Femur (tissue), 1 donor: ENCODE data around the gene LRR1.
"Not testable (repeated sequence)": the region's sequence is repeated elsewhere in the genome, so short reads cannot be mapped to it uniquely, and the experiment has no call there.

Experiments
- DNase-seq: peaks from one replicate; pipeline ENCODE4 v3.0.0-alpha.2; 2017

LRR1 gene, protein sequence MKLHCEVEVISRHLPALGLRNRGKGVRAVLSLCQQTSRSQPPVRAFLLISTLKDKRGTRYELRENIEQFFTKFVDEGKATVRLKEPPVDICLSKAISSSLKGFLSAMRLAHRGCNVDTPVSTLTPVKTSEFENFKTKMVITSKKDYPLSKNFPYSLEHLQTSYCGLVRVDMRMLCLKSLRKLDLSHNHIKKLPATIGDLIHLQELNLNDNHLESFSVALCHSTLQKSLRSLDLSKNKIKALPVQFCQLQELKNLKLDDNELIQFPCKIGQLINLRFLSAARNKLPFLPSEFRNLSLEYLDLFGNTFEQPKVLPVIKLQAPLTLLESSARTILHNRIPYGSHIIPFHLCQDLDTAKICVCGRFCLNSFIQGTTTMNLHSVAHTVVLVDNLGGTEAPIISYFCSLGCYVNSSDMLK

DNA sequence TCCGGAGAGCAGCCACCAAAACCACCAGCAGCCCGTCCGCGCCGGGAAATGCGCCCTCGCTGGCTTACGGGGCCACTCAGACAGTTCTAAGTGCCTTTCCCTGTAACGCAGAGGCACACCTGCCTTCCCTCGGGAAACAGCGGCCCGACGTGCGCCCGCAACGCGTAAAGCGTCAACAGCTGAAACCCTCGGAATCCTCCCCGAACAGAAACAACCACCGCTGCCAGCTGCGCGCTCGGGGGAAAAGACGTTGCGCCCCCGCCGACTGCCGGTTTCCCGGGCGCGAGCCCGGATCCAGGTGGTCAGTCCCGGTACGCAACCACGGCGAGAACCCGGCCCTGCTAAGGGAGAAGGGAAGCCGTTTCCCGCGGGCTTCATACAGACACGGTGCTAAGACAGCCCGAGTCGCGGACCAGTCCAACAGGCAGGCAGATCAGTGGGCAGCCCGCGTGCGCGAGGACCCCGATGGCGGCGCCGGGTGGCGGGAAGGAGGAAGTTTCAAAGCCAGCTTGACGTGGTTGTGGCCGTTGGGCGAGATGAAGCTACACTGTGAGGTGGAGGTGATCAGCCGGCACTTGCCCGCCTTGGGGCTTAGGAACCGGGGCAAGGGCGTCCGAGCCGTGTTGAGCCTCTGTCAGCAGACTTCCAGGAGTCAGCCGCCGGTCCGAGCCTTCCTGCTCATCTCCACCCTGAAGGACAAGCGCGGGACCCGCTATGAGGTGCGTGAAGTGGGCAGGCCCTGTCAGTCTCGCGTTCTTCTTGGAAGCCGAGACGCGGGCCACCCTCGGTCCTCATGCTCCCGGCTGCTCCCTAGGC, at the start of gene LRR1:
TSS of gene LRR1 (plus strand) at position 456 of the 816 bp plus-strand sequence. CDS start at position 537, 81 bp downstream.
- peak; percentile 93 for DNase-seq

DNA sequence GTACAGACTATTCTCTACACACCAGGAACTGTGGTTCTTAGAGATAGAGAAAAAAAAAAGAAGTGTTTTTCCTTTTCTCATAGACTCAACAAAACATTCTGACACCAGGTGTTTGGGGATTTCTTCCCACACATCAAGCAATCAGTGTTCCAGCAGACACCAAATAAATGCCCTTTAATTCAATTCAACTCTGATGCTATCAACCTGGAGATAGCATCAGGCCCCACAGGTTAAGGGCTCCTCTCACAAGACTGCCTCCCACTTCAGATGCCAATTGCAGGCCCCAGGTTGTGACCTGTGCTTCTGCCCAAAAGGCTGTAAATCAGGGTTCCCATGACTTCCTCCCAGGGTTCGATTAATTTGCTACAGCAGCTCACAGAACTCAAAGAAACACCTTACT, 49.3 kb upstream of the LRR1 start:
- no peak for DNase-seq

DNA sequence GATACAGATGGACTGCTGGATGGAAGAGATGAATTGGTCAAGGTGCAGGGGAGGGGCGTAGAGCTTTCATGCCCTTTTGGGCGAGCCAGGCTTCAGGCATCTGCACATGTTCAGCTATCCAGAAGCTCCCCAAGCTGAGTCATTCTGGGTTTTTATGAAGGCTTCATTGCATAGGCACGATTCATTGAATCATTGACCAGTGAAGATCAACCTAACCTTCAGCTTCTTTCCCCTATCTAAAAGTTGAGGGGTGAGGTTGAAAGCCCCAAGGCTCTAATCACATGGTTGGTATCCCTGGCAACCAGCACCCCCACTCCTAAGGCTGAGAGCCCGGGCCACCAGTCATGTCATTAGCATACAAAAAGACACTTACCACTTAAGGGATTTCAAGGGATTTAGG, 48.9 kb upstream of the LRR1 start:
- DNase-seq, result no peak

DNA sequence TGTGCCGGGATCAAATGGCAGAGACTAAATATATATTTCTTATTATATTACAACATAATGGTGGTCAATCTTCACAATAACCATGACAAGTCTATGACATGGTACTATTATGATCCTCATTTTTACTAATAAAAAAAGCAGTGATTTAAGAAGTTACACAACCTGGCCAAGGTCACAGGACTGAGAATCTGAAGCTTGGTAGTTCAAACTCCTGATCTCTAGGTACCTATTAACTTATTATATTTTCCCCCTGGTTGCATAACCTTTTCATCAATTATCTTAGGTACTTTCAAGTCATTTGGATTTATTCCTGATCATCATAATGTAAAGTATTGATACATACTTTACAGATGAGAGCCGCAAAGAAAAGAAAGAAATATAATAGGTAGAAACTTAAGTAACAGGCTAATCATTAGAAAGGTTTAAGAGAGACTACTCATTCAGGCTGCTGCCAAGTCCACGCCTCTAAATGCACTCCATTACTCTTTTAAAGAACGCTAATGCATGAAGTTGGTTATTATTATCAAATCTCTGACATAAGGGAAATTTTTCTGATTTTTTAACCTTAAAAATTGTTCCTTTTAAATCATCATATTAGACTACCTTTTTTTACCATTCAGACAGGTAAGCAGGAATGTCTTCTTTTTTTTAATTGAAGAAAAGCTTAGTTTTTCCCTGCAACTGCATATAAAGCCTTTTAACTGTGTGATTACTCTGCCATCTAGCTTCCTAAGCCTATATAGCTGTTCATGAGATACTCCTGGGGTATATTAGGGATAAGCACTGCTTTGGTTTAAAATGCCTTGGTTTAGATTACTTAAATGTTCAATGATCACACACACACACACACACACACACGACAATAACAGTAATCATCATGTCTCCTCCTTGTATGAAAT, 48.2 kb upstream of the LRR1 start:
- DNase-seq, result no peak

DNA sequence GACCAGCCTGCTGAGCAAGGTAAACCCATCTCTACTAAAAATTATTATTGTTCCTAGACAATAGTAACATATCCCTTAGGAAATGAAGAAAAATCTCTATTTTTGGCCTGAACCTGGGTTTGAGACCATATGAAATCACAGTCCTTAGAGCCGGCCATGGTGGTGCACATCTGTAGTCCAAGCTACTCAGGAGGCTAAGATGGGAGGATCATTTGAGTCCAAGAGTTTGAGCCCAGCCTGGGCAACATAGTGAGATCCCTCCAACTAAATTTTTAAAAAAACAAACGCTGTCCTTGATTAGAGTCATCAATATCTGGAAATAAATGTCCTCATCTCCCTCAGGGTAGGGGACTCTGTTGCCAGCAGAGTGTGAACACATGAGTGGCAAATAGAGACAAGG, 47.2 kb upstream of the LRR1 start:
- no peak for DNase-seq

DNA sequence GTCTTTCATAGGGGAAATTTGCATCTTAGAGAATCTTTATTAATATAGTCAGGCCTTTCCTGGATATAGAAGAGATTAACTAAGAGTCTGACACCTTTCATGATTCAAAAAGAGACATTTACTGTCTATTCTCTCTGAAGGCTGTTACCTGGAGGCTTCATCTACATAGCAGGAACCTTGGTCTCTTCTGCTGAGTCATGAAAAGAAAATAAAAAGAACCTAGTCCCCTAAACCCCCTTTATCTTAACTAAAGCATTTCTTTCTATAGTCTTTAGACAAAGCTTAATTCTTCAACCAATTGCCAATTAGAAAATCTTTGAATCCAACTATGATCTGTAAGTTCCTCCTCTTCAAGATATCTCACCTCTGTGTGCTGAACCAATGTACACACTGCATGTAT, 45.6 kb upstream of the LRR1 start:
- DNase-seq, result no peak

DNA sequence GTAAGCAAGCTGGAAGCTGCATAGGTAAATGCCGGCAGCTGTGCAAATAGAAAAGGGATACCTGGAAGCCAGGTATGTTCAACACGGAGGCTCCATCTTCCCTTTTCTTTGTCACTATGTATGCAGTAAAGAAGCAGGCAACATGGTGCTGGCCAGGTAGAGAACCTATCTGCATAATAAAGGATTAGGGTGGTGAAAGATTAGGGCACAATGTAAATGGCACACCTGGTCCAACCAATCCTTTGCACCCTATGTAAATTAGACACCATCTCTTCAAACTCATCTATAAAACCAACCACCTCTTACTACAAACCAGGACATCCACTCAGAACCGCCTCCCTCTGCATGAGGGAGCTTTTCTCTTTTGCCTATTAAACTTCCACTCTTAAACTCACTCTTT, 44.8 kb upstream of the LRR1 start:
- no peak for DNase-seq

DNA sequence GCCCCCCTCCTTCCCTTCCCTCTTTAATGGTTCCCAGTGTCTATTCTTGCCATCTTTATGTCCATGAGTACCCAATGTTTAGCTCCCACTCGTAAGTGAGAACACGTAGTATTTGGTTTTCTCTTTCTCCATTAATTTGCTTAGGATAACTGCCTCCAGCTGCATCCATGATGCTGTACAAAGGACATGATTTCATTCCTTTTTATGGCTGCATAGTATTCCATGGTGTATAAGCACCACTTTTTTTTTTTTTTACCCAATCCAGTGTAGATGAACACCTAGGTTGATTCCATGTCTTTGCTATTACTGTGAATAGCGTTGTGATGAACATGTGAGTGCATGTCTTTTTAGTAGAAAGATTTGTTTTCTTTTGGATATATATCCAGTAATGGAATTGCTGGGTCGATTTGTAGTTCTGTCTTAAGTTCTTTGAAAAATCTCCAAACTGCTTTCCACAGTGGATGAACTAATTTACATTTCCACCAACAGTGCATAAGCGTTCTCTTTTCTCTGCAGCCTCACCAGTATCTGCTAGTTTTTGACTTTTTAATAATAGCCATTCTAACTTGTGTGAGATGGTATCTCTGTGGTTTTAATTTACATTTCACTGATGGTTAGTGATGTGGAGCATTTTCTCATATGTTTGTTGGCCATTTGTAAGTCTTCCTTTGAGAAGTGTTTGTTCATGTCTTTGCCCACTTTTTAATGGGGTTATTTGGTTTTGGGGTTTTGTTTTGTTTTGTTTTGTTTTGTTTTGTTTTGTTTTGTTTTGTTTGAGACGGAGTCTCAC, 38.6 kb upstream of the LRR1 start:
- no peak for DNase-seq

DNA sequence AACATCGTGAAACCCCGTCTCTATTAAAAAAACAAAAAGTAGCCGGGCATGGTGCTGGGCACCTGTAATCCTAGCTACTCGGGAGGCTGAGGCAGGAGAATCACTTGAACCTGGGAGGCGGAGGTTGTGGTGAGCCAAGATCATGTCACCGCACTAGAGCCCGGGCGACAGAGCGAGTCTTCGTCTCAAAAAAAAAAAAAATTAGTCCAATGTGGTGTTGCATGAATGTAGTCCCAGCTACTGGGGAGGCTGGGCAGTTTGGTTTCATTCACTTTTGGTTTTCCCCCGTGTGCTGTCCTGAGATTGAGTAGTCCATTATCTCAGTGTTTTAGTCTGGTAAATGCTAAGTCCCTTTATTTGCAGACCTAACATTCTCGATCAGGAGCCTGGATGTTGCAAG, 32.0 kb upstream of the LRR1 start:
- no peak for DNase-seq

DNA sequence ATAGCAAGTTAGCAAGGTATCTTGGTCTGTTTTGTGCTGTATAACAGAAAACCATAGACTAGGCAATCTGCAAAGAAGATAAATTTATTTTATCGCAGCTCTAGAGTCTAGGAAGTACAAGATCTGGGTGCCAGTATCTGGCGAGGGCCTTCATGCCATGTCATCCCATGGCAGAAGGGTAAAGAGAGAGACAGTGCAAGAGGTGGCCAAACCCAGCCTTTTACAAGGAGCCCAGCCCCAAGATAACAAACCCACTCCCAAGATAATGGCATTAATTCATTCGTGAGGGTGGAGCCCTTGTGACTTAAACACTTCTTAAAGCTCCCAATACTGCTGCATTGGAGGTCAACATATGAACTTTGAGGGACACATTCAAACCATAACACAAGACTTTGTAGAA, 29.5 kb upstream of the LRR1 start:
- DNase-seq, result no peak

DNA sequence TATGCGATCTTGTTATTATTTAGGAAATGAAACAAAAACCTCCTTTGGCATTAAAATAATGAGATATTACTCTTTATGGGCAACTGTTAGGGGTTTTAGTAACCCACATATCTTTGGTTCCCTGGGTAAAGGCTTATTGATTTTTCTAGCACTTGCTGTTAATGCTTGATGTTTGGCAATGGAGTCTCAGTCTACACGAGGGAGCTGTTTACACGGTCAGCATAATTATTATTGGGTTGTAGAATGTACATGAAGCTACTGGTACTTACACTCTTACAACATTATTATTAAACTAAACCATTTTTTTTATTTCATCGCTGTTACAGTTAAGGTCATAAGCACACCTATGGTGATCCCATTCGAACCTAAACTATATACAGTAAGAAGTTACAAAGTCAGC, 24.7 kb upstream of the LRR1 start:
- no peak for DNase-seq

DNA sequence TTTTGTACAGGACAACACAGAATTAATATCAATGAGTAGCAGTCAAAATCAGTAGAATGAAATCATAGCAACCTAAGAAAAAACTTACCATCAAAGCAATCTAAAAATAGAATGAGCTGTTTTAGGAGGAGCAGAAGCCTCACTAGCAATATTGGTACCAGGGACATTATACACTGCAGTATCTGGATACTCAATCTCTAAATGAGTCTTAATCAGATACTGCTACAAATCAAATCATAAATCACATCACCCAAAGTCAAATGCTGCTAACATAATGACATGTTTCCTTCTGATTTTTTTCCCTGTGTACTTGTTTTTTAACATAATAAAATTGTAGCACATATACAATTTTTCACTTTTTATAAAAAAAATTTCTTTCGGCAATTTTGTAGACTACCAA, 20.6 kb upstream of the LRR1 start:
- DNase-seq, result no peak

DNA sequence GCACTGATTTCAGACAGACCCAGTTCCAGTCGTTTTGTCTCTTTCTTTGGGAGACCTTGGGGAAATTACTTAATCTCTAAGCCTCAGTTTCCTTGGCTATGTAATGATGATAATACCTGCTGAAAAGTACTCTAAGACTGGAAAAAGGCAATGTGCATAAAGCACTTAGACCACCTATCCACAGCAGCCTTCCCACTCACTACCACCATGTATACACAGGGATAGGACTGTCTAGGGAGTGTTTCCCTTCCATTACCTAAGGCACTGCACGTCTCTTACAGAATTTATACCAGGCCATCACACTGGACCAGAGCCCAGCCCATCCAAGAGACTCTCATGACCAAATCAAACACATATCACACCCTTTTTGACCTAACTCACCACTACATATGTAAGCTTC, 18.9 kb upstream of the LRR1 start:
- DNase-seq, result no peak

DNA sequence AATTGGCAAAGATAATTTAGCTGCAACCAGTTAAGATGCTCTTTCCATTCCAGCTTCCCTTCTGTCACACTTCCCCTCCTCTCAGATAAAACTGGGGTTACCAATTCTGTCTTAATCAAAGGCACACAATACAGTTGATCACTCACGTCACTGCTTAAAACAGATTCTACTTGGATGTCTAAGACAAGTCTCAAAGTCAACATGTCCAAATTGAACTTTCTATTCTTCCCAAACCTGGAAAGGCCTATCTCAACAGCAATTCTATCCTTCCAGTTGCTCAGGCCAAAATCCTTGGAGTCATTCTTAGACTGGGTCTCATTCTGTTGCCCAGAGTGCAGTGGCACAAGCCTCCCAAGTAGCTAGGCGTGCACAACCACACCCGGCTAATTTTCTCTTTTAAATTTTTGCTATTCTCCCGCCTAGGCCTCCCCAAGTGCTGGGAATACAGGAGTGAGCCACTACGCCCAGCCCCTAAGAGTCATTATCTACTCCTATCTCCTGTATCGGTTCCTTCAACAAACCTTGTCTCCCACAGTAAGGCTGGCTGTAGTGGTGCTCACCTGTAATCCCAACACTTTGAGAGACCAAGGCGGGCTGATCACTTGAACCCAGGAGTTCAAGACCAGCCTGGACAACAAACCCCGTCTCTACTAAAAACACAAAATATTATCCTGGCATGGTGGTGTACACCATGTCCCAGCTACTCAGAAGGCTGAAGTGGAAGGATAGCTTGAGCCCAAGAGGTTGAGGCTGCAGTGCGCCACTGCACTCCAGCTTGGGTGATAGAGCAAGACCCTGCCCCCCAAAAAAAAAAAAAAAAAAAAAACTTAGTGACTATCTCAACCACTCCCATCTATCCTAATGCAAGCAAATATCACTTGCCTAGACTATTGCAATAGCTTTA, 17.3 kb upstream of the LRR1 start:
- no peak for DNase-seq

DNA sequence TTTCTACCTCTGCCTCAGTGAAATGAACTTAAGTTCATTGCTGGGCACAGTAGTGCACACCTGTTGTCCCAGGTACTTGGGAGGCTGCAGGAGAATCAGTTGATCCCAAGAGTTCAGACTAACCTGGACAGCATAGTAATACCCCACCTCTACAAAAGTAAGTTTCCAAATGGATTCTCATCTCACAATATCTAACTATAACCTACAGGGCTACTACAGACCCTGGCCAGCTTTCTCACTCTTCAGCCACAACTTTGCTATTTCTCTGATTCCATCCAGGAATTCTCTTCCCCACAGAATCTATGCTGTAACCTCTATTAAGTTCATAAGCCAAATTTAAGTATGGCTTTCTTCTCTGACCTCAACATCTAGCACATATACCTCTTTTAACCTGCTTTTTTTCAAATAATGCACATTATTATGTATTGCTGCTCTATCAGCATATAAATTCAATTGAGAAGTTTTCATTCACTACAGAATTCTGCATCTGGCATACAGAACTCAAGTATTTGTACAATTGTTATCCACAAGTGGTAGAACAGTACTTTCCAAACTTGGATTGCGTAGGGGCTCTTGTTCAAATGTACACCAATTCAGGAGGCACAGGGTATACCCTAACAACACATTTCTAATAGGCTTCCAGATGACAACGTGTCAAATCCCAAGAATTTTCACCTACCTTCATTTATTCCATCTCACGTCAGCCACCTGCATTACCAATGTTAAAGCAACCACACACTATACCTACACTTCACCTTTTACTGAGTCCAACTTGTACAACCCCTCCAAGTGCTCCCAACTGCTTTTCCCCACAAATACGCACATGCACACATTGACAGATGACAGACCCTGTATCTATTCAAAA, 16.4 kb upstream of the LRR1 start:
- no peak for DNase-seq

DNA sequence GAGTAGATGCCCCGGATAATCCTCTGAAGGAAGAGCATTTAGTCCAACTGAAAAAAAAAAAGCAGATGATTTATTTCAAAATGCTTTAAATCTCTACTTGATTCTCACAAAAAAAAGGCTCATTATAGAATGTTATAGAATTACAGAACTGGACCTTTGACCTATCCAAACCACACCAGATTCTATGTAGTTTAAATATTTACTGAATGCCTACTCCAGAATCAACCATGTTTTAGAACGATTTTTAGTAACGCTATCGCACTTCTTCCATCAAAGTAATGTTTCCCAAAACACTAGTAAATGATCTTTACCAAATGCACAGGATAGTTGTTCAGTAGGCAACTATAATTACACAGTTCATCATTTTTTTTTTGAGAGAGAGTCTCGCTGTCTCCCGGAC, 15.1 kb upstream of the LRR1 start:
- DNase-seq, result no peak

DNA sequence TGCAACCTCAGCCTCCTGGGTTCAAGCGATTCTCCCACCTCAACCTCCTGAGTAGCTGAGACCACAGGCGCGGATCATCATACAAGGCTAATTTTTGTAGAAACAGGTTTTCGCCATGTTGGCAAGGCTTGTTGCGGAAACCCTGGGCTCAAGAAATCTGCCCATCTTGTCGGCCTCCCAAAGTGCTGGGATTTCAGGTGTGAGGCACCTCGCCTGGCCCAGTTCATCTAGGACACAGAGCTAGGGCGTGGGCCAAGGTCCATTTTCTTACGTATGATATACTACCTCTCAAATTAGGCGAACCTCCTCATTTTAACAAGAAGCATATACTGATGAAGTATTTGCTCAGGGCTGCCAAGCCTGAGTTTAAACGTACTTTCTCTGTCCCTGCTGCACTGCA, 14.7 kb upstream of the LRR1 start:
- no peak for DNase-seq

DNA sequence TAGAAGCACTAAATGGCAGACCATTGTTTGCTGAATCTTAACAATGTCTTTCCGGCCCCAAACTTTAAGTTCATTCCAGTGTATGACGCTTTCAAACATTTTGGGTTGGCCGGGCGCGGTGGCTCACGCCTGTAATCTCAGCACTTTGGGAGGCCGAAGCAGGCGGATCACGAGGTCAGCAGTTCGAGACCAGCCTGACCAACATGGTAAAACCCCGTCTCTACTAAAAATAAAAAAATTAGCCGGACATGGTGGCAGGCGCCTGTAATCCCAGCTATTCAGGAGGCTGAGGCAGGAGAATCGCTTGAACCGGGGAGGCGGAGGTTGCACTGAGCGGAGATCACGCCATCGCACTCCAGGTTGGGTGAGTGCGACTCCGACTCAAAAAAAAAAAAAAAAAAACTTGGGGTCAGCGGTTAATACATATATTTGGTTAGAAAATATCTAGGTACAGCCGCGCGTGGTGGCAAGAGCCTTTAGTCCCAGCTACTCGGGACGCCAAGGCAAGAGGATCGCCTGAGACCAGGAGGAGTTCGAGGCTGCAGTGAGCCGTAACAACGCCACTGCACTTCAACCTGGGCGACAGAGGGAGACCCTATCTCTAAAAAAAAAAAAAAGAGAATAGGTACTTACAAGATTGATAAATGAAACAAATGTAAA, 13.6 kb upstream of the LRR1 start:
- DNase-seq, result not testable (repeated sequence)

DNA sequence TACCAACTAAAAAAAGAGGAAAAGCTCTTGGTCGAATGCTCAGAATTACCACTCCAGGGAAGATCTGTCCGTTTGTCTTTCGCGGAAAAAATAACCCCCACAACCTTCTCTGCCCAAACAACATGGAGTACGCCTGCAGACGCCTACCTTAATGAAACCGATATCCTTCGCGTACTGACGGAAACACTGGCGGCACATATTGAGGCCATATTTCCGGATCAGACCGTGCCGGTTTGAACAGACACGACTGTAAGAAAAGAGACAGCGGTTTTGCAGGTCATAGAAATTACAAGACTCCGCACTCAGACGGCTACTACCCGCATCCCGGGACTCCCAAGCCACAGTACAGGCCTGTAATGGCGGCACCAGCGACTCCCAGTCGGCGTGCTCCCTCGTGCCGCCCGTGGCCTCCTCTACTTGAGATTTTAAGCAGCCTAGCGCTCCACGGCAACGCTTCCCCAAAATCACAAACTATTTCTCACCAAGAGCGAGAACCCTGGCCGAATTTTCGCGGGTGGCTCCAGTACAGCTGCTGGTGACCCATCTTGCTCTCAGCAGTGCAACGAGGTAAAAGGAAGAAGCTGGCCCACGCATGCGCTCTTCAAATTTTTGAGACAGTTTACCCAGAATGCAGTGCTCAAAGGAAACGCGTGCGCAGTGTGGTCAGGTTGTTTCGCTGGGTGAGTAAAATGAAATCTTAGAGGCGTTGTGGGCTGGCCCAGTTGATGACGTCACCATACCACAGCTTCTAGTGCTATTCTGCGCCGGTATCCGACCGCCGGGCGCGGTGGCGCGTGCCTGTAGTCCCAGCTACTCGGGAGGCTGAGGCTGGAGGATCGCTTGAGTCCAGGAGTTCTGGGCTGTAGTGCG, 12.7 kb upstream of the LRR1 start, which contains the start of gene RPS29:
TSS of gene RPS29 (minus strand) at position 578 of the 870 bp plus-strand sequence. CDS start at position 544, 34 bp downstream.
- peak; percentile 99 for DNase-seq
